ENCODE measurements around the gene ULK3.

DNA sequence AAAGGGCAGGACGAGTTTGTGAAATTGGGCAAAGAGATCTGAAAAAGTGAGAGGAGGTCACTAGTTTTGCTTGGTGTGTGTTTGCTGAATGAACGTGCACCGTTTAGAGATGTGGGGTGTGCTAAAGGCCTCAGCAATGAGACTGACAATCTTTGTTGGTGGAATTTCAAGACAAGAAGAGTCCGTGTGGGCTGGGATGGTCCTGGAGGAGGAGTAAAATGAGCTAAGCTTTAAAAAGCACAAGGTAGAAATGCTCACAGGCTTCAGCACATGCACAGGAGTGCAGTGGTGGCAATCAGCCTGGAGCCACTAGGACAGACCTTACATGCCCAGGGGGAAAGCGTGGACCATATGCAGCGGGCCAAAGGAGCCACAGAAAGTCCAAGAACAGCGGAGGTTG lies 18.0 kb downstream of the ULK3 start:
- TF ChIP-seq POLR2A (IDR thresholded peaks at IDR 0.05; ENCODE audit: low read length) (no peak), GATA1 (IDR thresholded peaks at IDR 0.05; ENCODE audit: low read depth, low read length) (no peak)

Measured in erythroblast (primary cell).